Thyroid gland (tissue), 4 donors: Measurements from ENCODE around the gene HIC1.

ENCODE experiments used
- POLR2A ChIP-seq, 2 donors: fragments of 450-650 bp; IDR thresholded peaks; one replicate each; pipeline ENCODE4 v1.6.1; 2017; ENCODE audit warnings: antibody characterized with exemption in 2 of 2, mild to moderate bottlenecking in 2 of 2, moderate library complexity in 1 of 2
- TF ChIP-seq, protein P1 (sequence below), 6 experiments: fragments of 200-600 bp in 3 of 6; fragments of 450-650 bp in 3 of 6; sonication (generic) in 3 of 6; IDR thresholded peaks; one replicate each; pipeline ENCODE4 v1.5.1; 2016 to 2019; ENCODE audit warnings: antibody characterized with exemption in 6 of 6, mild to moderate bottlenecking in 2 of 6, inconsistent platforms in 1 of 6, moderate library complexity in 1 of 6

DNA sequence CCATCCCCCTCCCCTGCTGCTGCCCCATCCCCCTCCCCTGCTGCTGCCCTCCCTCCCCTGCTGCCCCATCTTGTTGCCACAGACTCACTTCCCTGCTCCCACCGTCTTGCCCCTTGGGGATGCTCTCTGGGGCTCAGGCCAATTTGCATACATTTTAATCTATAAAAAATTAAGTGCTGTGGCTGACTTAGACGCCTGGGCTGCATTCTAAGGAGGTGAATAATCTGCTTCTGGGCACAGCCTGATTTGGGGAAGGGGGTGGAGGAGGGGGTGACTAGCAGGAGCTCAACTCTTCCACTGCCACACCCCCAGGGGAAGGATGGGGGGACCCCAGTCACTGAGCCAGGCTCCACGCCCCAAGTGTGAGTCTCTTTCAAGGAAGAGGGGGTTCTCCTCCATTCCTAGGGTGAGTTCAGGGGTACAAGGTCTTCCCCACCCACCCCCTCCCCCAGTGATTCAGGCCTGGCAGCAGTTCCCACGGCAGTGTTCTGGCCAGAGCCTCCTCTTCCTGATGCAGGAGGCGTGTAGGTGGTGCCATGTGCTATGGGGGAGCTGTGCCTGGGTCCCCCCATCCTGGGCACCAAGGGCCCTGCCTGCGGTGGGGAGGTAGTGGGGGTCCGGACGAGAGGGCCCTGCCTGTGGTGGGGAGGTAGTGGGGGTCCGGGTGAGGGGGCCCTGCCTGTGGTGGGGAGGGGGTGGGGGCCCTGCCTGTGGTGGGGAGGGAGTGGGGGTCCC is 19.9 kb upstream of the HIC1 start:
- no peak for TF ChIP-seq POLR2A (IDR thresholded peaks at IDR 0.05)
- TF ChIP-seq, protein P1, sequence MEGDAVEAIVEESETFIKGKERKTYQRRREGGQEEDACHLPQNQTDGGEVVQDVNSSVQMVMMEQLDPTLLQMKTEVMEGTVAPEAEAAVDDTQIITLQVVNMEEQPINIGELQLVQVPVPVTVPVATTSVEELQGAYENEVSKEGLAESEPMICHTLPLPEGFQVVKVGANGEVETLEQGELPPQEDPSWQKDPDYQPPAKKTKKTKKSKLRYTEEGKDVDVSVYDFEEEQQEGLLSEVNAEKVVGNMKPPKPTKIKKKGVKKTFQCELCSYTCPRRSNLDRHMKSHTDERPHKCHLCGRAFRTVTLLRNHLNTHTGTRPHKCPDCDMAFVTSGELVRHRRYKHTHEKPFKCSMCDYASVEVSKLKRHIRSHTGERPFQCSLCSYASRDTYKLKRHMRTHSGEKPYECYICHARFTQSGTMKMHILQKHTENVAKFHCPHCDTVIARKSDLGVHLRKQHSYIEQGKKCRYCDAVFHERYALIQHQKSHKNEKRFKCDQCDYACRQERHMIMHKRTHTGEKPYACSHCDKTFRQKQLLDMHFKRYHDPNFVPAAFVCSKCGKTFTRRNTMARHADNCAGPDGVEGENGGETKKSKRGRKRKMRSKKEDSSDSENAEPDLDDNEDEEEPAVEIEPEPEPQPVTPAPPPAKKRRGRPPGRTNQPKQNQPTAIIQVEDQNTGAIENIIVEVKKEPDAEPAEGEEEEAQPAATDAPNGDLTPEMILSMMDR (IDR thresholded peaks at IDR 0.05): no peak
